HTERT RPE-1 (cell line): ENCODE data around the gene KCTD18.

ENCODE experiments used
- in situ Hi-C: fragments of 300-500 bp; cut with MboI; formaldehyde crosslinking; loops from 4 replicates; pipeline ENCODE4 v1.14.3; 2020; ENCODE audit warnings: low sequenced_read_pairs

The KCTD18 gene

DNA sequence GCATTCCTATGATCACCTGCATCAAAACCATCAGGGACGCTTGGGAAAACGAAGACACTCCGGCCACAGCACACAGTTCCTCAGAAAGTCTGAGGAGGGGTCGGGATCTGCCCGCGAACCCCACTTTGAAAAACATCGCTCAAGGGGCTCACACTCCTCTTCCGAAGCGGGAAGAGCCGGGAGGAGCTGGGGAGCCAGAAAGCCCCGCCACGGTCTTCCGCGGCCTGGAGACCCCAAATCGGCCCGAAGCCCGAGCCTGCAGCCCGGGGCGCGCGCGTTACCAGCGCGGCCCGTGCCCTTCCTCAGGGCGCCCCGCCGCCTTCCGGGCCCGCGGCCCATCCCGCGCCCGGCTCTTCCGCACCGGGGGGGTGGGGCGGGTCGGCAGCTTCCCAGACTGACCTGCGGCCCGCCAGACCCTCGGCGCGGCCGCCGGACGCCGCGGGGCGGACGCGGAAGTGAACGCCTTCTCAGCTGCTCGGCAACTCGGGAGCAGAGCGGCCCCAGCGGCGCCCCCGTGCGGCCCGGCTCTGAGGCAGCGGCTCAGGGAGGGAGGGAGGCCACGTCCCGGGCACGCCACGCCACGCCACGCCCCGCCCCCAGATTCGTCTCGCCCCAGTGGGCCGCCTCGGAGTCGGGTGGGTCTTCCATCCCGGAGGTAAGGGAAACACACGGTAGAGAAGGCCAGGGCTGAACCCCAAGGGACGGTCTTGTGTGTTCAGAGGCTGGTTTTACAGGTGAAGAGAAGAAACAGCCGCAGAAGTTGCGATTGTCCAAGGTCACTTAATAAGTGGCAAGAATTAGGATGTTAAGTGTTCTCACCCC is at the start of gene KCTD18:
KCTD18 (minus strand) TSS at position 457 of the 822 bp plus-strand sequence. CDS start 3,052 bp downstream, outside the sequence.
- in situ Hi-C loops, result no loop called here

DNA sequence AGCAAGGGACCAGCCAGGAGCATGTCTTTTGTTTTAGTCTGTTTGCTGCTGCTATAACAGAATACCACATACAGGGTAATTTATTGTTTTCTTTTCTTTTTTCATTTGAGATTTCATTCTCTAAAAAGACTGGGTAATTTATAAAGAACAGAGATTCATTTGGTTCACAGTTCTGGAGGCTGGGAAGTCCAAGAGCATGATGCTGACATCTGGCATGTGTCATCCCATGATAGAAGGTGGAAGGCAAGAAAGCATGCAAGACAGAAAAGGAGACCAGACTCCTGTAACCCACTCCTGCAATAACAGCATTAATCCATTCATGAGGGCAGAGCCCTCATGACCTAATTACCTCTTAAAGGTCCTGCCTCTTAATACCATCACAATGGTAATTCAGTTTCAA is 30.9 kb upstream of the KCTD18 start:
- in situ Hi-C loops, result no loop called here

DNA sequence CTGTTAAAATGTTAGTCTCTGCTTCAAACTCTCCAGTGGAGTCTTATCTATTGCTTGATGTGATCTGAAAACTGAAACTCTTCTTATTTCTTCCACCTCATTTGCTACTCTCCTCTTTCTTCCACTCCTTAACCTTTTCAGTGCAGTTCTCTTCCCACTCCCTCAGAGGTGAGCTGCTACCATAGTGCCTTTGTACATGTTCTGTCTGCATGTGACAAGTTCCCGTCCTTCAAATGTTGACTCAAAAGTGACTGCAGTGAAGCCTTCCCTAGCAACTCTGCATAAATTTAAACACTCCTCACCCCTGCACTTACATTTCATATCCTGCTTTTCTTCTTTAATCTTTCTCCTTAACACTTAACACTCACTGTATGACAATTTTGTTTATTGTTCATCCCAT is 28.3 kb upstream of the KCTD18 start:
- in situ Hi-C loops, result no loop called here

DNA sequence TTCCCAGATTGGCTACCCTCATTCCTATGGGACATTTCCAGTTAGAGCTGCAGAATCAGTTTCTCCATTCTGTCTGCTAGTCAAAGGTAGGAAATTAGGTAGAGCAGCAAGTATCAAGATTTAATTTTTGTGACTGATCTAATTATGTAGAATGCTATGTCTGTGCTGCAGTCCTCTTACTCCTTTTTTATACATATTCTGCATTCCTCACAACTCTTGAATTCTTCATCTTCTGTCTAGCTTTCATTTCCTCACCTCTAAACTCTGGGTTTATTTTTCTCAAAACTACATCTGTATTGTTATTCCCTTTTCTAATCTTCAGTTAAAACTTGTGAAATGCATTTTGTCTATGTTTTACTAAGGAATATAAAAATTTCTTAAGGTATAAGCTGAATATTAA is 24.7 kb upstream of the KCTD18 start:
- in situ Hi-C loops, result no loop called here

DNA sequence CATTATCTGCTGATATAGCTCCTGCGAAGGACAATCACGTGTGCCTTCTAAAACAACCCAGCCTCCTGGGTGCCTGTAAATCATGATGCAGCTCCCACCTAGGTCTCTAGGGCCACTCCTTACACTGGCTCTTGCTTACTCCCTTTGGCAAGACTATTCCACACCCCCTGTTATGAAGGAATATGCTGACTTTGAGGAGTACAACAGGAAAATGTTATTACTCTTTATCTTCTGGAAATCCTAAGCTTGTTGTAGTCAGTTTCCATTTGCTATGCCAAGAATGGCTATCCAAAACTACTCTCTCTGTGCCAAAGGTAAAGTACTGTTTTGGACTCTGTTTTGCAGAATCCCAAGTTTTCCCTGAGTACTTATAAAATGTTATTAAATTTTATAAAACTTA is 23.9 kb upstream of the KCTD18 start:
- in situ Hi-C loops, result no loop called here

DNA sequence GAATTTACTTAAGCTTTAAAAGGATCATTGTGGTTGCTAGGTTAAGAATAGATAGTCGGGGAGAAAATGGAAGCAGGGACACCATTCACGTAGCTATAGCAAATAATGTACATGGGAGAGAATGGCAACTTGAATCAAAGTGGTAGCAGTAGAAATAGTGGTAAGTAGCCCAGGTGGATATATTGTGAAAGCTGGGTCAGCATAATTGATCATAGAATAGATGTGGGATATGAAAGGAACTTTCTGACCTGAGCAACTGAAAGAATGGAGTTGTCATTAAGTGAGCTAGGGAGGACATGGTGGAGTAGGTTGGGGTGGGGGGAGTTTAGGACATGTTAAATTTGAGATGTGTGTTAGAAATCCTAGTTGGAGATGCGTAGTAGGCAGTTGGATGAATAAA is 18.4 kb upstream of the KCTD18 start:
- in situ Hi-C loops, result no loop called here

DNA sequence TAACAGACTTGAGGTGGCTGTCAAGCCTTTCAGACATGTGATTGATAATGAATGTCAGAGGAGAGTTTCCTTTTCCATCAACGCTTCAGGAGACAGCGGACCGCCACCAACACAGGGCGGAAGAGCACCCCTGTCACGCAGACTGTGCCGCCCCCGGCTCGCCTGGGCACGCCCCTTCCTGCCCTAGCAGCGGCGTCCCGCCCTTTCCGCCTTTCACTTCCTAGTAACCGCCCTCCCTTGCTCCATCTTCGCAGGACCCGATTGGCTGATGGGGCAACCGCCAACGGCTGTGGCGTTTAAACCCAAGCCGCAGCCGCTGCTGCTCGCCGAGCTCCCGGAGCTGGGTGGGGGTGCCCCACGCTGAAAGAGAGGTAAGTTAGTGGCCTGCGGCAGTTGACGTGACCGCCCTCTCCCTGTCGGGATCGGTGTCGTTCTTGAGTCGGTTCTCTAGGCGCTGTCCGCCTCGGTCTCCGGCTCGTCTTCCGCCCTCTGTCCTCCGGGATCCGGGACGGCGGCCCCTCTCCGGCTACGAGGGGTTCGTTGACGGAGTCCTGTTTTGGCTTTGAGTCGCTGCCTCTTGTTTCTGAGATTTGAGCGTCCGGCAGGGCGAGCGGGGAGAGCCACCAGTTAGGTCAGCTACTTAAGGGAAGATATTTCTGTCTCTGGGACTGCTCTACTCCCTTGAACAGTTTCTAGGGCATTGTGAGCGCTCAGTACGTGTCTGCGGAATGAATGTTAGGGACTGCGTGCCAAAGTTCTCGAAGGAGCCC is 16.2 kb upstream of the KCTD18 start, which contains the start of gene SGO2:
SGO2 (plus strand) TSS at position 326 of the 770 bp plus-strand sequence. CDS start 6,769 bp downstream, outside the sequence.
- in situ Hi-C loops, result no loop called here

DNA sequence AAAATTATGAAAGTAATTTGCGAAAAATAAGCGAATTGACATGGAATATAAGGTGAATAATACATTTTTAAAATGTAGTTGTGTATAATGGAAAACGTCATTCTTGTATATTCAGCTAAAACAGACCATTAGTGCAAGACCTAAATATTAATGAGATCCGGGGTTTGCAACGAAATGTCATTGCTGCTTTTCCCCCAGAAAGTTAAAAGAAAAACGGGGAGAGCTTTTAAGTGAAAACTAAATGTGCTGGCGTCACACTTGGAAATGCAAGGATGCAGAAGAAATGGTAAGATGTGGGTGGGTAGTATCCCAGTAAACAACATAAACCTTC is 15.6 kb upstream of the KCTD18 start:
- in situ Hi-C loops, result no loop called here

DNA sequence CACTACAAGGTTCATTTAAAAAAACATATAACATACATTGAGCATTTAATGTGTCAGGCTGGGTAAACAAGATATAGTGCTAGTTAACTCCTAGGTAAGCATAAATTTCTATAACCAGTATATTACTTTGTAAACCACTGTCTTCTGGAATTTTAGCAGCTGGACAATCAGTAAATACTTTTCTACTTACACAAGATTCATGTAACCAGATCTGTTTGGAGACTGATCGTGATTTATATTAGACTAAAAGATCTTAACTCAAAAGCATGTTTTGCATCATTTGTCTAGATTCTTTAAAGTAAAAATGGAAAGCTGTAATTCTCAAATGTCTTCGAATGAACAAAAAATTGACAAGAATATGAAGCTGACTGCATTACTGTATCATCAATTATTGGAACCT is 15.2 kb upstream of the KCTD18 start:
- in situ Hi-C loops, result no loop called here

DNA sequence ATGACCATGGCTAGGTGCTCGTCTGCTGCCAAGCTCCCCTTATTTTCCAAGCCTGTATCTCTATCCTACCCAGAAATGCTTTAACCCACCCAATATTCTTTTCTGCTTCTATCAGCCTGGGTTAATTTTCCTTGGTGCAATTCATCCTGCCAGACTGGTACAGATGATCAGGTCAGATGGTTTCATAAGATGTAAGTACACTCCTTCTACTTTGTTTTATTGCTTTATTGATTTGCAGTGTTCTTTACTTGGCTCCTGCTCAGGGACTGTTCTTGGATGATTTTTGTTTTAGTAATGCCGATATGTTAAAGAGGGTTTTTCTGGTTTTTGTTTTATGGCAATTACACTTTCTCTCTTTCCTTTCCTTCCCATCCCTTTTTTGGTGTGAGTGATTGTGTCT is 13.7 kb upstream of the KCTD18 start:
- in situ Hi-C loops, result no loop called here

DNA sequence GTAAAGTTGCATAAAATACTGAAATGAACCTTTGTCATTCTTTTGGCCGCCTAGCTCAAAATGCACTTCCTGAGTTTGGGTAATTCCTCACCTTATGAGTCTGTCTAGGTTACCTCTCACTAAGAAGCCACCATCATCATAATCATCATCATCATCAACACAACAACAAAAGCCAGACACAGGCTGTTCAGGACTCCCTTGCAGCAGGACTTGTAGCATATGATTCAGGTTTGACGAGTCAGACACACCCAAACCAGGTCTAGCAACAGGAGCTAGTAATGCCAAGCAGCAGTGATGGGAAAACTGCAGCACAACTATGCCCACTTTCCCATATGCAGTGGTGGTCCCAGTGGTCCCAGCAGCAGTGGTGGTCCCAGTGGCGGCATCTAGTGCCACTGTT is 13.3 kb upstream of the KCTD18 start:
- in situ Hi-C loops, result no loop called here

DNA sequence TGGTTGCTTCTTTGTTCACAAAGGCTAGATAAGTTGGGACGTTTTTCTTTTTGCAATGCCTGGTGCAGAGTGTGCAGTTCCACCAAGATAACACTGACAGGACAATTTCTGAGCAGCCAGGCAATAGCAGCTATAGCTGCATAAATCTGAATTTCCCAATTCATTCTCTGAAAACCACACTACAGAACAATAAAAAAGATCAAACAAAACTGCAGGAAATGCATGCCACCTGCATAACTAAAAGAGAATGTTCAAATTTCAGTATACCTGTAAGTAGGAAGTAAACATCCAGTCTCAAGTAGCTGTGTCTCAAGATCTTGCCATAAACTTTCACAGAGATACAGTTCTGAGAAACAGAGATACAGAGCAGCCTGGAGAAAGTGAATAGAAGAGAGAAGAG is 5.3 kb upstream of the KCTD18 start:
- in situ Hi-C loops, result no loop called here

DNA sequence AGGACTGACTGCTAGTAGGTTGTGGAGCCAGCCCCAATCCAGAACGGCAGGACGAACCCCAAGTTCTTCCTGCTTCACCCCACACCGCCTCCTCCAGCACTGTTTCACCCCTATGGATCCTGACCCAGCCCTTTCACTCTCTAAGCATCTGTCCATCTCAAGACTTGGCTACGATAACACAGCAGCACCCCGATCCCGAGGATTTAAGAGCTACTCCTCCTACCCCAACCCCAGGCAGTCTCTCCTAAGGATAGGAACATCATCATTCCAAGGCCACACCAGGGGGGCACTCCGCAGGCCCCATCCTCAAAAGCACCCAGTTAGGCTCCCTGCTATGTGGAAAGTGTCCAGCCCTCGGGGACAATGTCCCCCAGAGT is 645 bp downstream of the KCTD18 start:
- in situ Hi-C loops, result no loop called here

DNA sequence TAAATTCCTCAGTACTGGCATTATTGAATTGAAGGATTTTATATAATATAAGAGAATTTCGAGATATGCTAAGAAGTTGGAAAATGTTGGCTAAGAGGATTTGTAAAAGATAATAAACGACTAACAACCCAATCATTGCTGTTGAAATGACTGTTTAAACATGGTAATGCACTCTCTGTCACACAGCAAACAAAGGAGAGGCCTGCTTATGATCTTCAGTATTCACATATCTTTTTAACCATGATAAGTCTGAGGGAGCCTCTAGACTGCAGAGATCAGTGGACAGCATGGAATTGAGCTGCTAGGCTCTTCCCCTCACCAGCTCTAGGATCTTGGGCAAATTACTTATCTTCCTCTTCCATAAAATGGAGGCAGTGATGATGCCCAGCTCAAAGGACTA is 2.7 kb downstream of the KCTD18 start:
- in situ Hi-C loops, result no loop called here

DNA sequence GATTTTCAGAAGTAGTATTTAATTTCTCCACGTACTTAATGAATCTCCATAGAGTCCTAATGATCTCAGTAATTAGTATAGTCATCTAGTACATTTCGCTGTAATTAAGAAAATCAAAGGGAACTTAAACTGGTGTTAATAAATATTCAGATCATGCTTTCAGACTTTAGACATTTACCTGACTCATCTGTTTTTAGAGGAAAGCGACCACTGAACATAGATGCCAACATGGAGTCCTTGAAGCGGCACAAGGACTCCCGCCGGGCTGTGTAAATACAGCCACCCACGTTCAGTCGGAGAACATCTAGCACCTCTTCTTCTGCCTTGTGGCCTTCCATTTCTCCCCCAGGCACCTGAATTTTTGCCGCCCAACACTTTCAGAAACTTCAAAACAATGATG is 3.2 kb downstream of the KCTD18 start:
- in situ Hi-C loops, result no loop called here

DNA sequence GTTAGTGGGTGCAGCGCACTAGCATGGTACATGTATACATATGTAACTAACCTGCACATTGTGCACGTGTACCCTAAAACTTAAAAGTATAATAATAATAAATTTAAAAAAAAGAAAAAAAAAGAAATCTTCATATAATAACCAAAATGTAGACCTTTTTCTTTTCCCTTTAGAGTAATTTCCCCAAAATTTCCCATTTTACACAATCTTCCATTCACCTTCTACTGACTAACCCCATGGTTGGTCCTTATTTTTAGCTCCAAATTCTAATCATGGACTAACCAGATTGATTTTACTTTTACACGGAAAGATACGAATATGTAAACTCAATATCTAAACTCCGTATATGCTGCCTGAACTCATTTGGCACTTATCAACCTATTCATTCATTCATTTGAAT is 7.7 kb downstream of the KCTD18 start:
- in situ Hi-C loops, result no loop called here

DNA sequence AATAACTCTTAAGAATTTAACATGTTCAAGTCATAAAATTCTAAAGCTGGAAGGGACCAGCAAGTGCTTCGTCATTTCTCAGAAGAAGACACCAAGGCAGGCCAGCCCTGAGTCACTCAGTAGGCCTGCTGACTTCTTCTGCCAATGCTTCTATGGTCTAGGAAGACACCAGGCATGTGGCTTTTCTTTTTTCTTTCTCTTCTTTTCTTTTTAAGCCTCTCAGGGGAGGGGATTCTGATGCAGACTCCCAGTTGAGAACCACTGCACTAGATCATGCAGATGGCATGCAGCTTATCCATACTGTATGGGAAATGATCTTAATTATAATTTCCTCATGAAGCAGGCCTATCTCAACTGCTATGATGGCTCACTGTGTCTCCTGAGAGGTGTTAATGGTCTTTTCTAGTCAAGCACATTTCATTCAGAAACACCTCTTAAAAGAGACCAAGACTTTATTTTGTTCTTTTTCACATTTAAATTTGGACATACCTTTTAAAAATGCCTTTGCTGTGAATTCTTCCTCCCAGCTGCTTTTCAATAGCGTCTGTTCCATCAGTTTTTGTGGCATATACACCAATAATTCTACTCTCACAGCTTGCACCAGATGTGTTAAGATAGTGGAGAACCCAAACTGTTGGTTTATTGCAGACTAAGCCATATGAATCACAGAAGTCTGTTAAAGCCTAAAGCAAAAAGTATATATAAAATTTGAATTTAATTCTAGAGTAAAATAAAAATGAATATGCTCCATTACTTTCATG is 11.3 kb downstream of the KCTD18 start:
- in situ Hi-C loops, result no loop called here

DNA sequence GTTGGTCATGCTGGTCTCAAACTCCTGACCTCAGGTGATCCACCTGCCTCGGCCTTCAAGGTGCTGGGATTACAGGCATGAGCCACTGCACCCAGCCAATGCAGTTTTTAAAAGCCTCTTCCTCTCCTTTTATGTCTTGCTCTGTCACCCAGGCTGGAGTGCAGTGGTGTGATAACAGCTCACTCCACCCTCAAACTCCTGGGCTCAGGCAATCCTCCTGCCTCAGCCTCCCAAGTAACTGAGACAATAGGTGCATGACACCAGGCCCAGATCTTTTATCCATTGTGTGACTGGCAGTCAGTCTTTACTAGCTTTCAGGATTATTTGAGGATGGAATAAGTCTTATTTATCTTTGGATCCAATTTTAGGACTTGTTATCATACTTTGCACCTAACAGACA is 13.2 kb downstream of the KCTD18 start:
- in situ Hi-C loops, result no loop called here

DNA sequence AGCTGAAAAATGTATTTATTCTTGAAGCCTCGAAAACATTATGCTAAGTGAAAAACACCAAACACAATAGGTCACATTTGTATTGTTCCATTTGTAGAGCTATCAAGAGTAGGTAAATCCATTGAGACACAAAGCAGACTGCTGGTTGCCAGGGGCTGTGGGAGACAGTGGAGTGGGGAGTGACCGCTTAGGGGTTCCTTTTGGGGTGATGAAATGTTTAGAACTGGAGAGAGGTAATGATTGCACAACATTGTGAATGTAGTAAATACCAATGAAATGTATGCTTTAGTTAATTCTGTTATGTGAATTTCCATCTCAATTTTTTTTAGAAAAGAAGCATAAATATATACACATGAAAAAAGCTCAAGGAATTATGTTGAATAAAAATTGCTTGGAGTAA is 15.8 kb downstream of the KCTD18 start:
- in situ Hi-C loops, result no loop called here

DNA sequence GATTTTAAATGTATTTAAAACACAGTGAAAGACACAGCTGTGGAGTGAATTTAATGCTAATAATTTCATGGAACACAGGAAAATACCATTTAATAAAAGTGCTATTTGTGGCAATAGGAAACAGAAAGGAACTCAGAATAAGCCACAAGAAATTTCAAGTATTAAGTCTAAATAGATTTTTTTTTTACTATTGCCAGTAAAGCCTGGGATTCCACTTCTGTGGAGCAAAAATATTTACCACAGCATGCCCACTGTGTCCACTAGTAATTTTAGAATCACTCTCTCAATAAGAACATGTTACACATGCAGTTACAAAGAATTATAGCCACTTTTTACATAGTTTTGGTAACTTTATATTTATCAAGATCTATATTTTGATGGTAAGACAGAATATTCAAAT is 17.2 kb downstream of the KCTD18 start:
- in situ Hi-C loops, result no loop called here

DNA sequence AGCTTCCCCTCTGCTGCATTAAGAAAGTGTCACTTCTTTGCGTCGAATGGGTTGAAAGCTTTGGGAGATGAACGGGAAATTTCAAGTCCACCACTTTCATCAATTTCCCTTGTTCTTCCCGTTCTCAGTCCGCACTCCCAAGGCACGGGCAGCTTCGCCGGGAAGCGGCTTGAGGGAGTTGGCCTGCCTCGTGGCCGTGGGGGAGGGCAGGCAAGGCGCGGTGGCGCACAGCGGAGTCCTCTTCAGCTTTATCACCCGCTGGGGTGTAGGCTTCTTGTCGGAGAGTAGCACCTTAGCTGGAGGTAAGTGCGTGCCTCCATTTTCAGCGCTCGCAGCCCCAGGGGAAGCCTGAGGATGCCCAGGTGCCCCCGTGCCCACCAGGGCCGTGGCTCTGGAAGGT is 19.9 kb downstream of the KCTD18 start:
- in situ Hi-C loops, result no loop called here

DNA sequence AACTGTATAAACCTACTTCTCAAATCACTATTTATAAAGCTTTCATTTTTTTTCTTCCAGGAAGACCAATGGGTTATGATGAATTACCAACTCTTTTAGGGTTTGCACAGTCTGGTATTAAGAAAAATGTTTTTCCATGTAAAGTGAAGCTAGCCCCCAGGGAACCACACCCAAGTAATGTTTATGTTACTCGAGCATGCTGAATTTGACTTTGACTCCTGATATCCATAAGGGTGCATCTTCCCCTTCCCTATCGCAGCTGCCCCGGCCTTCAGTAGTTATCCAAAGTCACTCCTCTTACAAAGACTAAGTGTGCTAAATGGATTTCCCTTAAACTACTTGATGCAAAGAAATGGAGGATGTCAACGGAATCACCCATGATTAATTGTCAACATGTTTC is 21.7 kb downstream of the KCTD18 start:
- in situ Hi-C loops, result no loop called here
